ENCODE measurements around the gene SH2D3A. TPM values are rescaled to one million over a fixed set of nuclear protein-coding genes. Genes with fewer than 3 reads are reported as not detected.

The SH2D3A gene
- total RNA-seq, 4 donors from 2014 or later = 0.85 to 1.8 (median 1.3) TPM; not detected in 1

GRCh38 chr19:6787393-6787792, 20.2 kb upstream of the SH2D3A start:
- TF ChIP-seq, protein P1, sequence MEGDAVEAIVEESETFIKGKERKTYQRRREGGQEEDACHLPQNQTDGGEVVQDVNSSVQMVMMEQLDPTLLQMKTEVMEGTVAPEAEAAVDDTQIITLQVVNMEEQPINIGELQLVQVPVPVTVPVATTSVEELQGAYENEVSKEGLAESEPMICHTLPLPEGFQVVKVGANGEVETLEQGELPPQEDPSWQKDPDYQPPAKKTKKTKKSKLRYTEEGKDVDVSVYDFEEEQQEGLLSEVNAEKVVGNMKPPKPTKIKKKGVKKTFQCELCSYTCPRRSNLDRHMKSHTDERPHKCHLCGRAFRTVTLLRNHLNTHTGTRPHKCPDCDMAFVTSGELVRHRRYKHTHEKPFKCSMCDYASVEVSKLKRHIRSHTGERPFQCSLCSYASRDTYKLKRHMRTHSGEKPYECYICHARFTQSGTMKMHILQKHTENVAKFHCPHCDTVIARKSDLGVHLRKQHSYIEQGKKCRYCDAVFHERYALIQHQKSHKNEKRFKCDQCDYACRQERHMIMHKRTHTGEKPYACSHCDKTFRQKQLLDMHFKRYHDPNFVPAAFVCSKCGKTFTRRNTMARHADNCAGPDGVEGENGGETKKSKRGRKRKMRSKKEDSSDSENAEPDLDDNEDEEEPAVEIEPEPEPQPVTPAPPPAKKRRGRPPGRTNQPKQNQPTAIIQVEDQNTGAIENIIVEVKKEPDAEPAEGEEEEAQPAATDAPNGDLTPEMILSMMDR (IDR thresholded peaks at IDR 0.05; ENCODE audit: low read depth) = no peak

DNA sequence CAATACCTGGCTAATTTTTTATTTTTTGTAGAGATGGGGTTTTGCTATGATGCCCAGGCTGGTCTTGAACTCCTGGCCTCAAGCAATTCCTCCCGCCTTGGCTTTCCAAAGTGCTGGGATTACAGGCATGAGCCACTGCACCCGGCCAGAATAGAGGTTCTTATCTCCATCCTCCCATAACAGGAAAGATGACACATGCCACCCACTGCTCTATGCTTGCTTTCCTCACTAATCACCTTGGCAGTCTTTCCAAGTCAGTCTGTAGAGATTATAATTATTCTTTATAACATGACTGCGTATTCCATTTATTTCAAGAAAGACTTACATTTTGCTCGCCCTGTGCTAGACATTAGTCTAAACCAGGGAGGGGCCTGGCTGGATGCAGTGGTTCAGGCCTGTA, 12.0 kb upstream of the SH2D3A start:
- TF ChIP-seq, protein P1 (IDR thresholded peaks at IDR 0.05; ENCODE audit: low read depth) = no peak

DNA sequence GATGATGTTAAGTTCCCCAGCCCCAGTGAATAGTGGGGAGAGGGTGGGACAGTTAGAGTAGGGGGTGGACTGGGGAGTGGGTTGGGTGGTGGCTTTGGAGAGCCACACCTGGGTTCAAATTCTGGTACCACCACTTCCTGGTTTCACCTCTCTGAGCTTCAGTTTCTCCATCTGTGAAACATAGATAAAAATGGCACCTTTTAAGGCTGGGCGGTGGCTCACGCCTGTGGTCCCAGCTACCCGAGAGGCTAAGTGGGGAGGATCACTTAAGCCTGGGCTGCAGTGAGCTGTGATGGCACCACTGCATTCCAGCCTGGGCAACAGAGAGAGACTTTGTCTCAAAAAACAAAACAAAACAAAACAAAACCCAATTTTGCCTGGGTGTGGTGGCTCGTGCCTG, 11.2 kb upstream of the SH2D3A start:
- TF ChIP-seq, protein P1 (IDR thresholded peaks at IDR 0.05; ENCODE audit: low read depth) = no peak

GRCh38 chr19:6777434-6777833, 10.2 kb upstream of the SH2D3A start:
- TF ChIP-seq, protein P1 (IDR thresholded peaks at IDR 0.05; ENCODE audit: low read depth) = no peak

GRCh38 chr19:6776999-6777398, 9.8 kb upstream of the SH2D3A start:
- TF ChIP-seq, protein P1 (IDR thresholded peaks at IDR 0.05; ENCODE audit: low read depth) = no peak

DNA sequence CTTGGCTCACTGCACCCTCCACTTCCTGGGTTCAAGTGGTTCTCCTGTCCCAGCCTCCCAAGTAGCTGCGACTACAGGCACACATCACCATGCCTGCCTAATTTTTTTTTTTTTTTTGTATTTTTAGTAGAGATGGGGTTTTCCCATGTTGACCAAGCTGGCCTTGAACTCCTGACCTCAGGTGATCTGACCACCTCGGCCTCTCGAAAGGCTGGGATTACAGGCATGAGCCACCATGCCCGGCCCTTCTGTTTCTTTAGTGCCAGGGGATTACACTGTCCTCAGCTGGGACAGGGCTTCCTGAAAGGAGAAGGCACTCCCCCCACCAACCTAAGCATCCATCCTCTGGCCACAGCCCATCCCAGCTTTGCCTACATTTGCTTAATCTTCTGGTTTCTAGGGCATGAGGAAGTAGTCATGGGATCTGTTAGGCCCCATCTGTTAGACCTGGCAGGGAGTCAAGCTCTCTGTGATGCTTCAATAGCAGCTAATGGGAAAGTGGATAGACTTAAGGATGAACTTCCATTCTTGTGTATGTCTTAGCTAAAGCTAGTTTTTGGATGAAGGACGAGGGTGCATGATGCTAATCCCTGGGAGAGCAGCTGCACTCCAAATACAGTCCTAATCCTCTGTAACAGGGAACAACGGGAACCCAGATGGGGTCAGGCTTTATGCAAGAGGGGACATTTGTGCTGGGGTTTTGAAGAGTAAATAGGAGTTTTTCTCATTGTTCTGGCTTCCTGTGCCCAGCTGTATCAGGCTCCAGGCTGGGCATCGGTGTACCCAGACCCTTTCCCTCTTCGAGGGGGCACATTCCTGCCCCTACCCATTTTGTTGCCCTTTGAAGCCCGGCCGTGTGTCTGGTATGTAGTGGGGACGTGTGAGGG, 7.8 kb upstream of the SH2D3A start:
- TF ChIP-seq, protein P1 (IDR thresholded peaks at IDR 0.05; ENCODE audit: low read depth) = no peak

- TF ChIP-seq, protein P1 (IDR thresholded peaks at IDR 0.05; ENCODE audit: low read depth) = no peak
These were observed 6.2 kb upstream of the SH2D3A start for GRCh38 chr19:6773323-6773931.
